Neural cell (in vitro differentiated cells): ENCODE data around the gene RNF149. TPM values are rescaled to one million over a fixed set of nuclear protein-coding genes. Genes with fewer than 3 reads are reported as not detected.
"Not testable (repeated sequence)": the region's sequence is repeated elsewhere in the genome, so short reads cannot be mapped to it uniquely, and the experiment has no call there.

Source experiments
- H2AFZ ChIP-seq: fragments of 200-600, 300-800 bp; sonication (generic), shearing (Covaris generic); 2 replicates; pipeline ENCODE4 v1.6.0; 2014; ENCODE audit warnings: low read depth, mild to moderate bottlenecking, antibody characterized with exemption, low read length, moderate library complexity
- H3F3A ChIP-seq: fragments of 200-600 bp; shearing (Covaris generic); 2 replicates; pipeline ENCODE4 v1.6.1; 2016; ENCODE audit warnings: mild to moderate bottlenecking, moderate library complexity, mixed read lengths, antibody characterized with exemption, low read length; ENCODE audit not compliant: insufficient read depth, poor library complexity, severe bottlenecking
- H3K27ac ChIP-seq: fragments of 200-600, 300-800 bp; sonication (generic), shearing (Covaris generic); 2 replicates; pipeline ENCODE4 v1.5.1; 2014; ENCODE audit warnings: mild to moderate bottlenecking, low read length, moderate library complexity
- H3K27me3 ChIP-seq: fragments of 300-800, 200-600 bp; sonication (generic), shearing (Covaris generic); 2 replicates; pipeline ENCODE4 v1.6.0; 2014; ENCODE audit warnings: mild to moderate bottlenecking, low read depth, low read length, moderate library complexity; ENCODE audit not compliant: insufficient read depth
- H3K36me3 ChIP-seq: fragments of 300-800, 200-600 bp; sonication (generic), shearing (Covaris generic); 2 replicates; pipeline ENCODE4 v1.5.1; 2014; ENCODE audit warnings: mild to moderate bottlenecking, antibody characterized with exemption, low read length, moderate library complexity; ENCODE audit not compliant: insufficient read depth
- H3K4me2 ChIP-seq: fragments of 300-800, 200-600 bp; sonication (generic), shearing (Covaris generic); 2 replicates; pipeline ENCODE4 v1.6.0; 2014; ENCODE audit warnings: mild to moderate bottlenecking, low read length
- H3K4me3 ChIP-seq: fragments of 300-800, 200-600 bp; sonication (generic), shearing (Covaris generic); 2 replicates; pipeline ENCODE4 v1.5.1; 2014; ENCODE audit warnings: mild to moderate bottlenecking, low read length, moderate library complexity
- H3K79me2 ChIP-seq: fragments of 200-600 bp; shearing (Covaris generic); replicated peaks from 2 replicates; pipeline ENCODE4 v1.6.0; 2014; ENCODE audit warnings: mild to moderate bottlenecking, low read length, moderate library complexity; ENCODE audit not compliant: insufficient read depth
- H3K9ac ChIP-seq: fragments of 300-800, 200-600 bp; sonication (generic), shearing (Covaris generic); 2 replicates; pipeline ENCODE4 v1.6.1; 2016; ENCODE audit warnings: mild to moderate bottlenecking, low read length, mixed read lengths
- H3K9me2 ChIP-seq: fragments of 200-600 bp; shearing (Covaris generic); 2 replicates; pipeline ENCODE4 v1.6.1; 2016; ENCODE audit warnings: mild to moderate bottlenecking, low read length, mixed read lengths; ENCODE audit not compliant: insufficient read depth
- H3K9me3 ChIP-seq: fragments of 200-600, 300-800 bp; sonication (generic), shearing (Covaris generic); 2 replicates; pipeline ENCODE4 v1.6.1; 2016; ENCODE audit warnings: mild to moderate bottlenecking, mixed run types, low read length, moderate library complexity, mixed read lengths
- H4K20me1 ChIP-seq: fragments of 200-600 bp; shearing (Covaris generic); 2 replicates; pipeline ENCODE4 v1.6.1; 2016; ENCODE audit warnings: mild to moderate bottlenecking, mixed run types; ENCODE audit not compliant: insufficient read depth
- EP300 ChIP-seq: fragments of 450-650 bp; conservative IDR thresholded peaks from 2 replicates; pipeline ENCODE4 v1.6.1; 2014; ENCODE audit warnings: antibody characterized with exemption, mild to moderate bottlenecking, moderate library complexity; ENCODE audit not compliant: poor library complexity, severe bottlenecking
- EZH2 ChIP-seq: fragments of 200-600, 300-800 bp; shearing (Covaris generic), sonication (generic); IDR thresholded peaks from 2 replicates; pipeline ENCODE4 v1.6.1; 2014; ENCODE audit warnings: antibody characterized with exemption, low read length, borderline replicate concordance, mild to moderate bottlenecking; ENCODE audit not compliant: insufficient read depth, poor library complexity, severe bottlenecking
- MXI1 ChIP-seq: fragments of 450-650 bp; conservative IDR thresholded peaks from 2 replicates; pipeline ENCODE4 v1.6.1; 2014; ENCODE audit warnings: antibody characterized with exemption, mild to moderate bottlenecking; ENCODE audit not compliant: poor library complexity, severe bottlenecking
- POLR2AphosphoS5 ChIP-seq: IDR thresholded peaks from 2 replicates; pipeline ENCODE4 v1.6.1; 2012
- RAD21 ChIP-seq: fragments of 450-650 bp; conservative IDR thresholded peaks from 2 replicates; pipeline ENCODE4 v1.6.1; 2014; ENCODE audit warnings: antibody characterized with exemption, mild to moderate bottlenecking, moderate library complexity
- REST ChIP-seq: IDR thresholded peaks from 2 replicates; pipeline ENCODE4 v1.6.1; 2012; ENCODE audit warnings: borderline replicate concordance
- SMC3 ChIP-seq: fragments of 450-650 bp; conservative IDR thresholded peaks from 2 replicates; pipeline ENCODE4 v1.6.1; 2014; ENCODE audit warnings: antibody characterized with exemption, mild to moderate bottlenecking, moderate library complexity; ENCODE audit not compliant: poor library complexity
- TAF1 ChIP-seq: IDR thresholded peaks from 2 replicates; pipeline ENCODE4 v1.6.1; 2012; ENCODE audit warnings: low read depth
- polyA plus RNA-seq: library from polyadenylated mRNA; depleted of rRNA; stranded (reverse); fragments of >200 nt; gene quantifications from 2 replicates; pipeline ENCODE4 v1.2.3, GENCODE V29; 2014
- TF ChIP-seq, protein P1 (sequence below): fragments of 450-650 bp; IDR thresholded peaks from 2 replicates; pipeline ENCODE4 v1.5.1; 2014; ENCODE audit warnings: antibody characterized with exemption, mild to moderate bottlenecking, moderate library complexity; ENCODE audit not compliant: poor library complexity, severe bottlenecking

Gene RNF149
- polyA plus RNA-seq, 1 donor from 2014 or later = 39.7 TPM

DNA sequence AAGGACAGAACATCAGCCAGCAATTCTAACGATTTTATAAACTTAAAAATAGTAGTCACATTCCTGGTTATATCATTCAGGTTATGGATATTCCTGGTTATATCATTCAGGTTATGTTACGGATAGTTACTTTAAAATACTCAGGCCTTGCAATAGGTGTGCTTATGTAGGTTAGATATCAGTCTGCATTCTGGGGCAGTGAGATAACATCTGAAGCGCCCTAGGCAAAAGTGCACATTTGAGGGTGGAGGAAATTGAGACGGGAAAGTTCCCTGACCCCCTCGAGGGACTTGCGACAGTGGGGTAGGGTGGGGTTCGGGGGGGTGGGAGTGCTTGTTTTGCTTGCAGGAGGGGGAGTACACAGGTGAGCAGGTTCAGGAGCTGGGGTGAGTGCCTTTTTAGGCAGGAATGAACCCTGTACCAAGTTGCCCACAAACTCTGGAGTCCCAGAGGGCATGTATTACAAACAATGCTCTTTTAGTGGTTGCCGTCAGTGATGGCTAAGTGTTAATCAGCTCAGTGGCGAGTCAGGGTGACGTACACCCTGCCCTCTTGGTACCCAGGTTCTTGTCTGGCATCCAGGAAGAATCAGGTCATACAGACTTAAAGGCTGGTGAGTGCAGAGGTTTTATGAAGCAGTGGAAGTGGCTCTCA lies 47.0 kb upstream of the RNF149 start:
- Histone ChIP-seq H3K36me3 (no peaks in the 10 kb centered on the region), H4K20me1 (no peaks in the 10 kb centered on the region), H3K27ac (no peak overlapping the region), H3K9me2 (no peaks in the 10 kb centered on the region), H3K9ac (no peak overlapping the region), H3F3A (no peaks in the 10 kb centered on the region), H3K9me3 (no peaks in the 10 kb centered on the region), H3K4me3 (no peak overlapping the region), H3K79me2 (no peaks in the 10 kb centered on the region), H3K27me3 (no peaks in the 10 kb centered on the region), H2AFZ (no peak overlapping the region), H3K4me2 (no peak overlapping the region)
- TF ChIP-seq EP300 (no peak), POLR2AphosphoS5 (no peak), TAF1 (no peak), MXI1 (no peak), SMC3 (no peak), RAD21 (no peak), REST (no peak), EZH2 (no peak)
- TF ChIP-seq, protein P1, sequence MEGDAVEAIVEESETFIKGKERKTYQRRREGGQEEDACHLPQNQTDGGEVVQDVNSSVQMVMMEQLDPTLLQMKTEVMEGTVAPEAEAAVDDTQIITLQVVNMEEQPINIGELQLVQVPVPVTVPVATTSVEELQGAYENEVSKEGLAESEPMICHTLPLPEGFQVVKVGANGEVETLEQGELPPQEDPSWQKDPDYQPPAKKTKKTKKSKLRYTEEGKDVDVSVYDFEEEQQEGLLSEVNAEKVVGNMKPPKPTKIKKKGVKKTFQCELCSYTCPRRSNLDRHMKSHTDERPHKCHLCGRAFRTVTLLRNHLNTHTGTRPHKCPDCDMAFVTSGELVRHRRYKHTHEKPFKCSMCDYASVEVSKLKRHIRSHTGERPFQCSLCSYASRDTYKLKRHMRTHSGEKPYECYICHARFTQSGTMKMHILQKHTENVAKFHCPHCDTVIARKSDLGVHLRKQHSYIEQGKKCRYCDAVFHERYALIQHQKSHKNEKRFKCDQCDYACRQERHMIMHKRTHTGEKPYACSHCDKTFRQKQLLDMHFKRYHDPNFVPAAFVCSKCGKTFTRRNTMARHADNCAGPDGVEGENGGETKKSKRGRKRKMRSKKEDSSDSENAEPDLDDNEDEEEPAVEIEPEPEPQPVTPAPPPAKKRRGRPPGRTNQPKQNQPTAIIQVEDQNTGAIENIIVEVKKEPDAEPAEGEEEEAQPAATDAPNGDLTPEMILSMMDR = no peak

DNA sequence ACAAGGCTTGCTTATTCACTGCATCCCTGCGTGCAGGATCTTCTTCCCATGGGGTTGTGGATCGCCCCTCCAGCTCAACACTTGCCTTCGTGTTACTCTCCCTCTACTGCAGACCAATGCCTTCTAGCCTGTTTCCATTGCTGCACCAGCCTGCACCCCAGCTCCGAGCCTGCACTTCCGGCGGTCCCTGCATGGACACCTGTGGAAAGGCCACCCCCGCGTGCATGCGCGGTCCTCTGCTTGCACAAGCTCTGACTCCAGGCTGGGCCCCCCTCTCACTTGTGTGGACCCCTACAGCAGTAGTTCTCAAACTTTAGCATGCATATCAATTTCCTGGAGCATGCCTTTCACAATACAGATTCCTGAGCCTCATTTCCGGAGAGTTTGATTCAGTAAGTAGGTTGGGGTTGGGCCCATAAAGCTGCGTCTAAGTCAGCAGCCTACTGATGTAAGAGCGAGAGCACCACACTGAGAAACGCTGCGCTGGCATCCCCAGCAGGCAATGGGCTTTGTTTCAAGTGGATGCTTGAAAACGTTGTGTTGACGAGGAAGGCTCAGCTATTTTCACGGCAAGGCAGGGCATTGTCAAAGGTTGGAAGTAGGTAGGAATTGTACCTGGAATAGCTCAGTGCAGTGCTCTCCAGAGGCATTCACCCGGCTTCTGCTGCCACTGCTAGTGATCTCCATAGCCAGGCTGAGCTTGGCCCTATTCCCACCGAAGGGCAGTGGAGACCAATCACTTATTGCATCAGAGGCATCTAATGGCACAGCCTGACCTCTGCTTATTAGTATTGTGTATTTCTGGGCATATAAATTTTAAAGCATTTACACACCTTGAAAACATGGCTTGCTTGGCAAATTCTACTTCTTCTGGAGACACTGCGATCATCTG lies 46.2 kb upstream of the RNF149 start:
- Histone ChIP-seq H3K4me2 (no peak overlapping the region), H3K36me3 (no peaks in the 10 kb centered on the region), H3K27me3 (no peaks in the 10 kb centered on the region), H3K79me2 (no peaks in the 10 kb centered on the region), H3K9me2 (no peaks in the 10 kb centered on the region), H3K27ac (no peak overlapping the region), H3F3A (no peaks in the 10 kb centered on the region), H3K9me3 (no peaks in the 10 kb centered on the region), H2AFZ (no peak overlapping the region), H3K4me3 (no peak overlapping the region), H3K9ac (no peak overlapping the region), H4K20me1 (no peaks in the 10 kb centered on the region)
- TF ChIP-seq EP300 (no peak), RAD21 (no peak), SMC3 (no peak), MXI1 (no peak), POLR2AphosphoS5 (no peak), TAF1 (no peak), REST (no peak), EZH2 (no peak)
- TF ChIP-seq, protein P1 = no peak

DNA sequence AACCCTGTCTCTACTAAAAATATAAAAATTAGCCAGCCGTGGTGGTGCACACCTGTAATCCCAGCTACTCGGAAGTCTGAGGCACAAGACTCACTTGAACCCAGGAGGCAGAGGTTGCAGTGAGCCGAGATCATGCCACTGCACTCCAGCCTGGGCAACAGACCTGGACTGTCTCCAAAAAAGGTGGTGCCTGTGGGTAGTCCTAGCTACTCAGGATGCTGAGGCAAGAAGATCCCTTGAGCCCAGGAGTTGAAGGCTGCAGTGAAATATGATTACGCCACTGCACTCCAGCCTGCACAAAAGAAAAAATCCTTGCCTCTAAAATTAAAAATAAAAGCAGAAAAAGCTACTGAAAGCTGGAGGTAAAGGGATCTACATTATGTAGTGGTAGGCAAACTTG lies 44.1 kb upstream of the RNF149 start:
- H3K4me3 ChIP-seq, H4K20me1 ChIP-seq, H3K9me3 ChIP-seq, H3K36me3 ChIP-seq, H3K79me2 ChIP-seq, H3K27me3 ChIP-seq, H3F3A ChIP-seq, H3K9me2 ChIP-seq, H3K9ac ChIP-seq, H3K27ac ChIP-seq, H3K4me2 ChIP-seq, H2AFZ ChIP-seq: not testable (repeated sequence)
